PC-9 (cell line): ENCODE data around the gene QRFP. TPM values are rescaled to one million over a fixed set of nuclear protein-coding genes. Genes with fewer than 3 reads are reported as not detected.
A peak's percentile ranks its signal among the peaks of the same experiment; 100 is the strongest.
"Not testable (repeated sequence)": the region's sequence is repeated elsewhere in the genome, so short reads cannot be mapped to it uniquely, and the experiment has no call there.

Source experiments
- BruUV-seq: library from RNA; stranded (reverse); fragments of 400-500 nt; replicated peaks from 2 replicates; lab custom pipeline; 2021; lab: Mats Ljungman, UMichigan
- CTCF ChIA-PET: fragments of 300-600 bp; sonication (Branson Sonifier 250); formaldehyde crosslinking; loops from one replicate; lab custom pipeline; 2022; ENCODE audit warnings: antibody characterized with exemption; lab: Charles Lee
- POLR2A ChIA-PET: fragments of 300-600 bp; sonication (Branson Sonifier 250); formaldehyde crosslinking; loops from one replicate; lab custom pipeline; 2022; ENCODE audit warnings: antibody characterized with exemption; ENCODE audit not compliant: unreplicated experiment; lab: Charles Lee
- DNase-seq, 2 experiments: peaks; one replicate each; pipeline versions ENCODE4 v3.0.0 to v3.0.0-alpha.2; 2015 to 2022; ENCODE audit warnings: mixed read lengths in 1 of 2
- H2AFZ ChIP-seq: fragments of 200-600 bp; sonication (generic); 2 replicates; pipeline ENCODE4 v1.8.1; 2017; ENCODE audit warnings: antibody characterized with exemption
- H3F3A ChIP-seq: fragments of 200-600 bp; sonication (generic); 2 replicates; pipeline ENCODE4 v1.8.1; 2017; ENCODE audit warnings: antibody characterized with exemption, mild to moderate bottlenecking, low read depth; ENCODE audit not compliant: insufficient read depth
- H3K27ac ChIP-seq: fragments of 200-600 bp; sonication (generic); 2 replicates; pipeline ENCODE4 v1.6.1; 2016; ENCODE audit warnings: mixed run types
- H3K27me3 ChIP-seq: fragments of 200-600 bp; sonication (generic); 2 replicates; pipeline ENCODE4 v1.6.1; 2016; ENCODE audit warnings: low read depth, mixed run types; ENCODE audit not compliant: insufficient read depth
- H3K36me3 ChIP-seq: fragments of 200-600 bp; sonication (generic); 2 replicates; pipeline ENCODE4 v1.6.1; 2016; ENCODE audit warnings: low read depth, mixed run types
- H3K4me1 ChIP-seq: fragments of 200-600 bp; sonication (generic); replicated peaks from 2 replicates; pipeline ENCODE4 v1.6.1; 2016; ENCODE audit warnings: mixed run types; ENCODE audit not compliant: insufficient read depth
- H3K4me2 ChIP-seq: fragments of 200-600 bp; sonication (generic); 2 replicates; pipeline ENCODE4 v1.6.1; 2017; ENCODE audit warnings: mixed run types
- H3K4me3 ChIP-seq: fragments of 200-600 bp; sonication (generic); 2 replicates; pipeline ENCODE4 v1.6.1; 2016; ENCODE audit warnings: mixed run types
- H3K79me2 ChIP-seq: fragments of 200-600 bp; sonication (generic); 2 replicates; pipeline ENCODE4 v1.6.1; 2017; ENCODE audit warnings: low read depth, mixed run types
- H3K9me2 ChIP-seq: fragments of 200-600 bp; sonication (generic); 2 replicates; pipeline ENCODE4 v1.8.1; 2017; ENCODE audit warnings: mild to moderate bottlenecking; ENCODE audit not compliant: insufficient read depth
- H3K9me3 ChIP-seq: fragments of 200-600 bp; sonication (generic); 2 replicates; pipeline ENCODE4 v1.8.1; 2016; ENCODE audit warnings: low read depth; ENCODE audit not compliant: insufficient read depth
- H4K20me1 ChIP-seq: fragments of 200-600 bp; sonication (generic); 2 replicates; pipeline ENCODE4 v1.8.1; 2017; ENCODE audit not compliant: insufficient read depth
- CTCF ChIP-seq: fragments of 200-600 bp; sonication (generic); conservative IDR thresholded peaks from 2 replicates; pipeline ENCODE4 v1.6.1; 2017; ENCODE audit warnings: mixed run types, antibody characterized with exemption, mild to moderate bottlenecking, moderate library complexity
- EZH2 ChIP-seq: fragments of 200-600 bp; sonication (generic); IDR thresholded peaks from 2 replicates; pipeline ENCODE4 v1.8.0; 2017; ENCODE audit warnings: antibody characterized with exemption, low read depth
- intact Hi-C: fragments of 100-400 bp; cut with micrococcal nuclease; formaldehyde crosslinking; loops from one replicate; pipeline ENCODE4 v1.10.0; 2022; ENCODE audit not compliant: unreplicated experiment
- total RNA-seq: library from RNA; stranded (reverse); gene quantifications from 2 replicates; pipeline ENCODE4 v1.2.3, GENCODE V29; 2021

The QRFP gene
- total RNA-seq, 1 experiment from 2014 or later, result not detected

GRCh38 chr9:130849356-130849755 lies 47.3 kb downstream of the QRFP start:
- intact Hi-C loops, result no loop called here
- CTCF ChIA-PET, result no interaction called here
- Histone ChIP-seq H3K36me3 (no peaks in the 10 kb centered on the region), H3F3A (peaks cover 5% of the 10 kb centered on the region; the same call in 1 of the 2 replicates), H3K9me2 (no peaks in the 10 kb centered on the region), H3K27ac (no peak overlapping the region), H3K79me2 (peaks cover 46% of the 10 kb centered on the region), H3K4me1 (peaks cover 9% of the 10 kb centered on the region), H3K4me2 (no peak overlapping the region), H3K27me3 (no peaks in the 10 kb centered on the region), H3K9me3 (no peaks in the 10 kb centered on the region), H4K20me1 (peaks cover 18% of the 10 kb centered on the region), H2AFZ (no peak overlapping the region), H3K4me3 (no peak overlapping the region)
- BruUV-seq, result no TSS peak
- no peak for TF ChIP-seq EZH2
- no peak for TF ChIP-seq CTCF
- DNase-seq, result no peak
- POLR2A ChIA-PET, result no interaction called here

DNA sequence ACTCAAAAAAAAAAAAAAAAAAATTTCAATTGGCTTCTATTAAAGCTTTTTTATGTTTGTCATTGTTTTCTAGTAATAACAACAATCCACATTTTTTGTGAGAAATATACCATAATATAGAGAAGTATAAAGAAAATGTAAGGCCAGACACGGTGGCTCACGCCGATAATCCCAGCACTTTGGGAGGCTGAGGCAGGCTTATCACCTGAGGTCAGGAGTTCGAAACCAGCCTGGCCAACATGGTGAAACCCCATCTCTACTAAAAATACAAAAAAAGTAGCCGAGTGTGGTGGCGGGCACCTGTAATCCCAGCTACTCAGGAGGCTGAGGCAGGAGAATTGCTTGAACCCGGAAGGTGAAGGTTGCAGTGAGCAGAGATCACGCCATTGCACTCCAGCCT lies 48.1 kb downstream of the QRFP start:
- POLR2A ChIA-PET, DNase-seq, H3K4me1 ChIP-seq, BruUV-seq, H3K9me3 ChIP-seq, H3K4me2 ChIP-seq, H3K9me2 ChIP-seq, H3K4me3 ChIP-seq, H3K27ac ChIP-seq, H2AFZ ChIP-seq, intact Hi-C loops, H3K27me3 ChIP-seq, H3F3A ChIP-seq, H3K36me3 ChIP-seq: not testable (repeated sequence)
- peaks cover 23% of the 10 kb centered on the region for H4K20me1 ChIP-seq
- CTCF ChIA-PET, result interaction anchor here (0.6 to 1.0 kb wide), 5 partner anchors 12 to 606 kb away, joined by 3 to 11 read pairs (median 4); no protein-coding TSS in a partner anchor
- H3K79me2 ChIP-seq, result peaks cover 52% of the 10 kb centered on the region

GRCh38 chr9:130847306-130848217 lies 49.0 kb downstream of the QRFP start:
- H3K4me3 ChIP-seq, result no peak overlapping the region

More at GRCh38 chr9:130847306-130848217, 49.0 kb downstream of the QRFP start:
- BruUV-seq, result no TSS peak
- intact Hi-C loops, result no loop called here
- Histone ChIP-seq H4K20me1 (peaks cover 20% of the 10 kb centered on the region), H2AFZ (no peak overlapping the region), H3K9me3 (no peaks in the 10 kb centered on the region), H3K4me1 (peaks cover 9% of the 10 kb centered on the region), H3F3A (peaks cover 5% of the 10 kb centered on the region; the same call in 1 of the 2 replicates), H3K27me3 (no peaks in the 10 kb centered on the region), H3K79me2 (peaks cover 56% of the 10 kb centered on the region), H3K4me2 (no peak overlapping the region), H3K9me2 (no peaks in the 10 kb centered on the region), H3K36me3 (no peaks in the 10 kb centered on the region), H3K27ac (peak overlapping the region; percentile 1; the same call in 1 of the 2 replicates)
- ChIA-PET CTCF (interaction anchor here (1.0 kb wide), 1 partner anchor 19 kb away, joined by 3 read pairs; no protein-coding TSS in a partner anchor), POLR2A (interaction anchor here (0.7 kb wide), 1 partner anchor 13 kb away, joined by 4 read pairs; no protein-coding TSS in a partner anchor)
- TF ChIP-seq CTCF (no peak), EZH2 (no peak)
- peak in 1 of 2 experiments; percentile 28 for DNase-seq
